NCI-H187 (cell line): ENCODE results near the gene CYSRT1.

Experiments used
- DNase-seq, 2 experiments: peaks; one replicate each; lab custom pipeline; 2025; lab: John Stamatoyannopoulos, UW

Gene CYSRT1

GRCh38 chr9:137271696-137272076 is 46.7 kb downstream of the CYSRT1 start:
- no peak for DNase-seq

- DNase-seq: no peak
These were observed 47.5 kb downstream of the CYSRT1 start for GRCh38 chr9:137272241-137273094.

GRCh38 chr9:137273095-137273490 is 48.1 kb downstream of the CYSRT1 start:
- no peak for DNase-seq

DNA sequence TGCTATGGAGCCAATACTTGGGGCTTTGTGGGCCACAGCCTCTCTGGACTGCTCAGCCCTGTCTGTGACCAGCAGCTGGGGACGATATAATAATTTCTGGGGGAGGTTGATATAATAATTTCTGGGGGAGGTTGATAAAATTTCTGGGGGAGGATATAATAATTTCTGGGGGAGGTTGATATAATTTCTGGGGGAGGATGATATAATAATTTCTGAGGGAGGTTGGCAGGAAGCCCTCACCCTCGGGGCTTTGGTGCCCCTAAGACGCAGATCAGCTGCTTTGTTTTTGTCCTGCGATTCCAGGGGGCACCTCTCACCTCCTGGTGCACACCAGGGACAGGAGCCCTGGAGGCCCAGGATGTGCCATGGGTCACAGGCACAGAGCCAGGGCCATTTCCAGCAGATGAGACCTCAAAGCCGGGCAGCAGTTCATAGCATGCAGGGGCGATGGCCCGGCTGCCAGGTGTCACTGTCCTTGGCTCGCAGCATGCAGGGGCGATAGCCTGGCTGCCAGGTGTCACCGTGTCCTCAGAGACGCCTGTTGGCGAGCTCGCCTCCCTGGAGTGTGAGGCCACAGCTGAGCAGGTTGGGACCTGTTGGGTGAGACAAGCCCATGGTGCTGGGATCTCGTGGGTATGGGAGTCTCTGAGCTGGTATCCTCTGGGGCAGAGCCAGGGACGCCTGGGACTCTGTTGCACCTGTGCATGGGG is 48.8 kb downstream of the CYSRT1 start:
- no peak for DNase-seq

- DNase-seq: no peak
These were observed 50.2 kb downstream of the CYSRT1 start for GRCh38 chr9:137275203-137275587.
